Vagina (tissue), 2 donors: ENCODE measurements around the gene TMED4.

ENCODE experiments used
- POLR2A ChIP-seq, 2 donors: fragments of 450-650 bp; IDR thresholded peaks; one replicate each; pipeline ENCODE4 v1.6.1; 2017; ENCODE audit warnings: antibody characterized with exemption in 2 of 2, mild to moderate bottlenecking in 2 of 2, moderate library complexity in 2 of 2
- POLR2AphosphoS5 ChIP-seq, 2 donors: sonication (generic); formaldehyde crosslinking; IDR thresholded peaks; one replicate each; pipeline ENCODE4 v1.9.0; 2017; ENCODE audit warnings: antibody characterized with exemption in 2 of 2, mild to moderate bottlenecking in 2 of 2, low read depth in 1 of 2; ENCODE audit not compliant: insufficient read depth in 1 of 2
- TF ChIP-seq, protein P1 (sequence below), 3 experiments: fragments of 450-650 bp in 2 of 3; fragments of 200-600 bp in 1 of 3; sonication (generic) in 1 of 3; IDR thresholded peaks; one replicate each; pipeline ENCODE4 v1.5.1; 2017 to 2019; ENCODE audit warnings: antibody characterized with exemption in 3 of 3, mild to moderate bottlenecking in 2 of 3, moderate library complexity in 2 of 3

DNA sequence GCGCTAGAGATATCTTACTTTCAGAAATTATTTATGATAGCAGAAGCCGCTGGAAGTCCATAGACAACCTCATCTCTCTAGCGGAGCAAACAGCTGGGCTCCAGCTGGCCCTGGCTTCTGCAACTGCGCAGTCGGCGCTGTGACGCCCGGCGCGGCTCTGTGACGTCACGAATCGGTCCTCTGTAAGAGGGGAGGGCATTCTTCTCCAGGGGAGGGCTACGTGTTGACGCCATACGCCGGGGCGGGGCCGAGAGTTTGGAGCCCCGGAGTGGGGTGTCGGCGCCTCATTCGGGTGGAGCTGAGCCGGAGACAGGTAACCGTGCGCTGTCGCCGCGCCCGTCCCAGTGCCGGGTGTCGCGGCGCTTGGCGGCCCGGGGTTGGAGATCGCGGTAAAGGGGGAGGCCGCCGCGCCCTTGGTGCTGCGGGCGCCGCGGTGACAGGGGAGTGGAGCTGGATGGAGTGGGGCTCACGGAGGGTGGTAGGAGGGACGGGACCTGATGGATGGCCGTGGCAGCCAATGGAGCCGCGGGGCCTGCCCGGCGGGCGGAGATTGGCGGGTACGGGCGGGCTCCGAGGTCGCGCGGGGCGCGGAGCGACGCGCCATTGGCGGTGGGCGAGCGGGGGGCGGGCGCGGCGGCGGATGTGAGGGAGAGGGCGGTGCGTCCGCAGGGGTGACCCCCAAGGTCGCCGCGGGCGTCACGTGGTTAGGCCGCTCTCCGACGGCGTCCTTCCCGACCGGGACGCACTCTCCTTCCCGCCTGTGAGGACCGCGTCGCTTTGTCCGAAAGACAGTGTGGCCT lies 24.5 kb upstream of the TMED4 start, which contains the start of gene OGDH:
- TF ChIP-seq, protein P1, sequence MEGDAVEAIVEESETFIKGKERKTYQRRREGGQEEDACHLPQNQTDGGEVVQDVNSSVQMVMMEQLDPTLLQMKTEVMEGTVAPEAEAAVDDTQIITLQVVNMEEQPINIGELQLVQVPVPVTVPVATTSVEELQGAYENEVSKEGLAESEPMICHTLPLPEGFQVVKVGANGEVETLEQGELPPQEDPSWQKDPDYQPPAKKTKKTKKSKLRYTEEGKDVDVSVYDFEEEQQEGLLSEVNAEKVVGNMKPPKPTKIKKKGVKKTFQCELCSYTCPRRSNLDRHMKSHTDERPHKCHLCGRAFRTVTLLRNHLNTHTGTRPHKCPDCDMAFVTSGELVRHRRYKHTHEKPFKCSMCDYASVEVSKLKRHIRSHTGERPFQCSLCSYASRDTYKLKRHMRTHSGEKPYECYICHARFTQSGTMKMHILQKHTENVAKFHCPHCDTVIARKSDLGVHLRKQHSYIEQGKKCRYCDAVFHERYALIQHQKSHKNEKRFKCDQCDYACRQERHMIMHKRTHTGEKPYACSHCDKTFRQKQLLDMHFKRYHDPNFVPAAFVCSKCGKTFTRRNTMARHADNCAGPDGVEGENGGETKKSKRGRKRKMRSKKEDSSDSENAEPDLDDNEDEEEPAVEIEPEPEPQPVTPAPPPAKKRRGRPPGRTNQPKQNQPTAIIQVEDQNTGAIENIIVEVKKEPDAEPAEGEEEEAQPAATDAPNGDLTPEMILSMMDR (IDR thresholded peaks at IDR 0.05): no peak
- TF ChIP-seq POLR2A (IDR thresholded peaks at IDR 0.05) (peak in 1 of 2 donors; percentile 94), POLR2AphosphoS5 (IDR thresholded peaks at IDR 0.05; ENCODE audit: insufficient read depth in 1 of 2, low read depth in 1 of 2) (peak; percentile 99 to 100)
